Measurements from ENCODE around the gene NTM.

Gene NTM

DNA sequence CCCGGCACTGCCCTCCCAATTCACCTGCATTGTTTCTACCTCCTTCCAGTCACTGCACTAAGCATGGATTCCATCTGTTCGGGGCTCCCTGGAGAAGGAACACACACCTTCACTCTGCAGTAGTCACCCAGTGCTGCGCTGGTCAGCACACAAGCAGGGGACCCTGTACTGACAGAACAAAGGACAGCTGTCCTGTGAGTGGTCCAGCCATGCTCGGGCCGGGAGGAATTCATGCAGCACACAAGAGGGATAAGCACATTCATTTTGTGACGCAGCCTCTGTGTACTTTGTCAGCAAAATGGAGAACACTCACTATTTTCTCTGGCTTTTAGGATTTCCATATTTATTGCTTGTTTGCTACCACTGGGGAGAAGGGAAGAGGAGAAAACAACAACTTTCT lies 167.3 kb downstream of the NTM start:
- Histone ChIP-seq H3K4me3 (ENCODE audit: low read depth, low read length) (no peak overlapping the region), H3K27ac (ENCODE audit: extremely low read depth, low read depth, low read length) (no peak overlapping the region), H3K4me1 (ENCODE audit: control insufficient read depth, insufficient read depth, low read length) (no peaks in the 10 kb centered on the region), H3K9me3 (ENCODE audit: control insufficient read depth, insufficient read depth, low read depth, low read length) (no peaks in the 10 kb centered on the region), H3K36me3 (ENCODE audit: control insufficient read depth in 2 of 2, insufficient read depth in 1 of 2, low read length in 2 of 2) (no peaks in the 10 kb centered on the region)
- TF ChIP-seq, protein P1, sequence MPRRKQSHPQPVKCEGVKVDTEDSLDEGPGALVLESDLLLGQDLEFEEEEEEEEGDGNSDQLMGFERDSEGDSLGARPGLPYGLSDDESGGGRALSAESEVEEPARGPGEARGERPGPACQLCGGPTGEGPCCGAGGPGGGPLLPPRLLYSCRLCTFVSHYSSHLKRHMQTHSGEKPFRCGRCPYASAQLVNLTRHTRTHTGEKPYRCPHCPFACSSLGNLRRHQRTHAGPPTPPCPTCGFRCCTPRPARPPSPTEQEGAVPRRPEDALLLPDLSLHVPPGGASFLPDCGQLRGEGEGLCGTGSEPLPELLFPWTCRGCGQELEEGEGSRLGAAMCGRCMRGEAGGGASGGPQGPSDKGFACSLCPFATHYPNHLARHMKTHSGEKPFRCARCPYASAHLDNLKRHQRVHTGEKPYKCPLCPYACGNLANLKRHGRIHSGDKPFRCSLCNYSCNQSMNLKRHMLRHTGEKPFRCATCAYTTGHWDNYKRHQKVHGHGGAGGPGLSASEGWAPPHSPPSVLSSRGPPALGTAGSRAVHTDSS (tag by site-specific recombination; IDR thresholded peaks at IDR 0.05) = no peak
- TF ChIP-seq ZNF391 (tag by site-specific recombination; IDR thresholded peaks at IDR 0.05; ENCODE audit: borderline replicate concordance, low read depth) (no peak), ZNF571 (tag by site-specific recombination; IDR thresholded peaks at IDR 0.05) (no peak), ZNF549 (tag by site-specific recombination; IDR thresholded peaks at IDR 0.05) (no peak), ZNF791 (tag by site-specific recombination; IDR thresholded peaks at IDR 0.05) (no peak), ZNF530 (tag by site-specific recombination; IDR thresholded peaks at IDR 0.05; ENCODE audit: low read depth) (no peak), ZNF768 (tag by site-specific recombination; IDR thresholded peaks at IDR 0.05) (no peak), ZNF133 (tag by site-specific recombination; IDR thresholded peaks at IDR 0.05) (no peak), ZEB2 (tag by site-specific recombination; IDR thresholded peaks at IDR 0.05) (no peak), ZNF221 (tag by site-specific recombination; IDR thresholded peaks at IDR 0.05; ENCODE audit: borderline replicate concordance) (no peak), ZNF239 (tag by site-specific recombination; IDR thresholded peaks at IDR 0.05) (no peak), ZNF560 (tag by site-specific recombination; IDR thresholded peaks at IDR 0.05; ENCODE audit: borderline replicate concordance) (no peak), SCRT1 (tag by site-specific recombination; IDR thresholded peaks at IDR 0.05; ENCODE audit: borderline replicate concordance) (no peak), ZNF561 (tag by site-specific recombination; IDR thresholded peaks at IDR 0.05; ENCODE audit: borderline replicate concordance) (no peak)
- TF ChIP-seq, protein P2, sequence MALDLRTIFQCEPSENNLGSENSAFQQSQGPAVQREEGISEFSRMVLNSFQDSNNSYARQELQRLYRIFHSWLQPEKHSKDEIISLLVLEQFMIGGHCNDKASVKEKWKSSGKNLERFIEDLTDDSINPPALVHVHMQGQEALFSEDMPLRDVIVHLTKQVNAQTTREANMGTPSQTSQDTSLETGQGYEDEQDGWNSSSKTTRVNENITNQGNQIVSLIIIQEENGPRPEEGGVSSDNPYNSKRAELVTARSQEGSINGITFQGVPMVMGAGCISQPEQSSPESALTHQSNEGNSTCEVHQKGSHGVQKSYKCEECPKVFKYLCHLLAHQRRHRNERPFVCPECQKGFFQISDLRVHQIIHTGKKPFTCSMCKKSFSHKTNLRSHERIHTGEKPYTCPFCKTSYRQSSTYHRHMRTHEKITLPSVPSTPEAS (tag by site-specific recombination; IDR thresholded peaks at IDR 0.05) = no peak
- TF ChIP-seq, protein P3, sequence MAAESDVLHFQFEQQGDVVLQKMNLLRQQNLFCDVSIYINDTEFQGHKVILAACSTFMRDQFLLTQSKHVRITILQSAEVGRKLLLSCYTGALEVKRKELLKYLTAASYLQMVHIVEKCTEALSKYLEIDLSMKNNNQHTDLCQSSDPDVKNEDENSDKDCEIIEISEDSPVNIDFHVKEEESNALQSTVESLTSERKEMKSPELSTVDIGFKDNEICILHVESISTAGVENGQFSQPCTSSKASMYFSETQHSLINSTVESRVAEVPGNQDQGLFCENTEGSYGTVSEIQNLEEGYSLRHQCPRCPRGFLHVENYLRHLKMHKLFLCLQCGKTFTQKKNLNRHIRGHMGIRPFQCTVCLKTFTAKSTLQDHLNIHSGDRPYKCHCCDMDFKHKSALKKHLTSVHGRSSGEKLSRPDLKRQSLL (tag by site-specific recombination; IDR thresholded peaks at IDR 0.05) = no peak
- TF ChIP-seq, protein P4, sequence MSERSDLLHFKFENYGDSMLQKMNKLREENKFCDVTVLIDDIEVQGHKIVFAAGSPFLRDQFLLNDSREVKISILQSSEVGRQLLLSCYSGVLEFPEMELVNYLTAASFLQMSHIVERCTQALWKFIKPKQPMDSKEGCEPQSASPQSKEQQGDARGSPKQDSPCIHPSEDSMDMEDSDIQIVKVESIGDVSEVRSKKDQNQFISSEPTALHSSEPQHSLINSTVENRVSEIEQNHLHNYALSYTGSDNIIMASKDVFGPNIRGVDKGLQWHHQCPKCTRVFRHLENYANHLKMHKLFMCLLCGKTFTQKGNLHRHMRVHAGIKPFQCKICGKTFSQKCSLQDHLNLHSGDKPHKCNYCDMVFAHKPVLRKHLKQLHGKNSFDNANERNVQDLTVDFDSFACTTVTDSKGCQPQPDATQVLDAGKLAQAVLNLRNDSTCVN (tag by site-specific recombination; optimal IDR thresholded peaks at IDR 0.05) = no peak
- TF ChIP-seq, protein P5, sequence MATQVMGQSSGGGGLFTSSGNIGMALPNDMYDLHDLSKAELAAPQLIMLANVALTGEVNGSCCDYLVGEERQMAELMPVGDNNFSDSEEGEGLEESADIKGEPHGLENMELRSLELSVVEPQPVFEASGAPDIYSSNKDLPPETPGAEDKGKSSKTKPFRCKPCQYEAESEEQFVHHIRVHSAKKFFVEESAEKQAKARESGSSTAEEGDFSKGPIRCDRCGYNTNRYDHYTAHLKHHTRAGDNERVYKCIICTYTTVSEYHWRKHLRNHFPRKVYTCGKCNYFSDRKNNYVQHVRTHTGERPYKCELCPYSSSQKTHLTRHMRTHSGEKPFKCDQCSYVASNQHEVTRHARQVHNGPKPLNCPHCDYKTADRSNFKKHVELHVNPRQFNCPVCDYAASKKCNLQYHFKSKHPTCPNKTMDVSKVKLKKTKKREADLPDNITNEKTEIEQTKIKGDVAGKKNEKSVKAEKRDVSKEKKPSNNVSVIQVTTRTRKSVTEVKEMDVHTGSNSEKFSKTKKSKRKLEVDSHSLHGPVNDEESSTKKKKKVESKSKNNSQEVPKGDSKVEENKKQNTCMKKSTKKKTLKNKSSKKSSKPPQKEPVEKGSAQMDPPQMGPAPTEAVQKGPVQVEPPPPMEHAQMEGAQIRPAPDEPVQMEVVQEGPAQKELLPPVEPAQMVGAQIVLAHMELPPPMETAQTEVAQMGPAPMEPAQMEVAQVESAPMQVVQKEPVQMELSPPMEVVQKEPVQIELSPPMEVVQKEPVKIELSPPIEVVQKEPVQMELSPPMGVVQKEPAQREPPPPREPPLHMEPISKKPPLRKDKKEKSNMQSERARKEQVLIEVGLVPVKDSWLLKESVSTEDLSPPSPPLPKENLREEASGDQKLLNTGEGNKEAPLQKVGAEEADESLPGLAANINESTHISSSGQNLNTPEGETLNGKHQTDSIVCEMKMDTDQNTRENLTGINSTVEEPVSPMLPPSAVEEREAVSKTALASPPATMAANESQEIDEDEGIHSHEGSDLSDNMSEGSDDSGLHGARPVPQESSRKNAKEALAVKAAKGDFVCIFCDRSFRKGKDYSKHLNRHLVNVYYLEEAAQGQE (tag by site-specific recombination; IDR thresholded peaks at IDR 0.05) = no peak
- TF ChIP-seq, protein P6, sequence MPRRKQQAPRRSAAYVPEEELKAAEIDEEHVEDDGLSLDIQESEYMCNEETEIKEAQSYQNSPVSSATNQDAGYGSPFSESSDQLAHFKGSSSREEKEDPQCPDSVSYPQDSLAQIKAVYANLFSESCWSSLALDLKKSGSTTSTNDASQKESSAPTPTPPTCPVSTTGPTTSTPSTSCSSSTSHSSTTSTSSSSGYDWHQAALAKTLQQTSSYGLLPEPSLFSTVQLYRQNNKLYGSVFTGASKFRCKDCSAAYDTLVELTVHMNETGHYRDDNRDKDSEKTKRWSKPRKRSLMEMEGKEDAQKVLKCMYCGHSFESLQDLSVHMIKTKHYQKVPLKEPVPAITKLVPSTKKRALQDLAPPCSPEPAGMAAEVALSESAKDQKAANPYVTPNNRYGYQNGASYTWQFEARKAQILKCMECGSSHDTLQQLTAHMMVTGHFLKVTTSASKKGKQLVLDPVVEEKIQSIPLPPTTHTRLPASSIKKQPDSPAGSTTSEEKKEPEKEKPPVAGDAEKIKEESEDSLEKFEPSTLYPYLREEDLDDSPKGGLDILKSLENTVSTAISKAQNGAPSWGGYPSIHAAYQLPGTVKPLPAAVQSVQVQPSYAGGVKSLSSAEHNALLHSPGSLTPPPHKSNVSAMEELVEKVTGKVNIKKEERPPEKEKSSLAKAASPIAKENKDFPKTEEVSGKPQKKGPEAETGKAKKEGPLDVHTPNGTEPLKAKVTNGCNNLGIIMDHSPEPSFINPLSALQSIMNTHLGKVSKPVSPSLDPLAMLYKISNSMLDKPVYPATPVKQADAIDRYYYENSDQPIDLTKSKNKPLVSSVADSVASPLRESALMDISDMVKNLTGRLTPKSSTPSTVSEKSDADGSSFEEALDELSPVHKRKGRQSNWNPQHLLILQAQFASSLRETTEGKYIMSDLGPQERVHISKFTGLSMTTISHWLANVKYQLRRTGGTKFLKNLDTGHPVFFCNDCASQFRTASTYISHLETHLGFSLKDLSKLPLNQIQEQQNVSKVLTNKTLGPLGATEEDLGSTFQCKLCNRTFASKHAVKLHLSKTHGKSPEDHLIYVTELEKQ (tag by site-specific recombination; IDR thresholded peaks at IDR 0.05; ENCODE audit: borderline replicate concordance) = no peak
- TF ChIP-seq, protein P7, sequence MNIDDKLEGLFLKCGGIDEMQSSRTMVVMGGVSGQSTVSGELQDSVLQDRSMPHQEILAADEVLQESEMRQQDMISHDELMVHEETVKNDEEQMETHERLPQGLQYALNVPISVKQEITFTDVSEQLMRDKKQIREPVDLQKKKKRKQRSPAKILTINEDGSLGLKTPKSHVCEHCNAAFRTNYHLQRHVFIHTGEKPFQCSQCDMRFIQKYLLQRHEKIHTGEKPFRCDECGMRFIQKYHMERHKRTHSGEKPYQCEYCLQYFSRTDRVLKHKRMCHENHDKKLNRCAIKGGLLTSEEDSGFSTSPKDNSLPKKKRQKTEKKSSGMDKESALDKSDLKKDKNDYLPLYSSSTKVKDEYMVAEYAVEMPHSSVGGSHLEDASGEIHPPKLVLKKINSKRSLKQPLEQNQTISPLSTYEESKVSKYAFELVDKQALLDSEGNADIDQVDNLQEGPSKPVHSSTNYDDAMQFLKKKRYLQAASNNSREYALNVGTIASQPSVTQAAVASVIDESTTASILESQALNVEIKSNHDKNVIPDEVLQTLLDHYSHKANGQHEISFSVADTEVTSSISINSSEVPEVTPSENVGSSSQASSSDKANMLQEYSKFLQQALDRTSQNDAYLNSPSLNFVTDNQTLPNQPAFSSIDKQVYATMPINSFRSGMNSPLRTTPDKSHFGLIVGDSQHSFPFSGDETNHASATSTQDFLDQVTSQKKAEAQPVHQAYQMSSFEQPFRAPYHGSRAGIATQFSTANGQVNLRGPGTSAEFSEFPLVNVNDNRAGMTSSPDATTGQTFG (tag by site-specific recombination; IDR thresholded peaks at IDR 0.05; ENCODE audit: borderline replicate concordance) = no peak
- ChIA-PET POLR2A (no interaction called here), CTCF (interaction anchor here (0.6 kb wide), 2 partner anchors 11 to 28 kb away, joined by 3 to 4 read pairs; no protein-coding TSS in a partner anchor)

Data from HEK293 (cell line).